Pancreas (tissue), 10 donors: ENCODE measurements around the gene CASZ1. TPM values are rescaled to one million over a fixed set of nuclear protein-coding genes. Genes with fewer than 3 reads are reported as not detected.

Source experiments
- ATAC-seq, 4 donors: fragments of 200-7000 bp; cut with Tn5 transposase; one replicate each; pipeline versions ENCODE4 v1.8.0 to v1.9.1; 2020; ENCODE audit warnings: mild to moderate bottlenecking in 4 of 4, moderate library complexity in 4 of 4
- DNase-seq, 6 donors: peaks; one replicate each; pipeline ENCODE4 v3.0.0-alpha.2; 2020
- FAIRE-seq: peaks from 2 replicates; lab custom pipeline; 2012; peaks lifted over from hg19 to GRCh38; lab: Jason Lieb, UNC
- H3K27ac ChIP-seq, 4 donors: fragments of 200-600 bp; sonication (generic); 1 replicate in 3 of 4; 2 replicates in 1 of 4; pipeline versions ENCODE4 v1.5.0 to v1.8.0; 2020
- H3K27me3 ChIP-seq, 4 donors: fragments of 200-600 bp; one replicate each; pipeline ENCODE4 v1.8.0; 2021
- H3K36me3 ChIP-seq, 3 donors: fragments of 200-600 bp; sonication (generic) in 1 of 3; one replicate each; pipeline versions ENCODE4 v1.5.0 to v1.8.0; 2020 to 2021
- H3K4me1 ChIP-seq, 3 donors: fragments of 200-600 bp; one replicate each; pipeline ENCODE4 v1.8.0; 2021
- H3K4me3 ChIP-seq, 4 donors: fragments of 200-600 bp; sonication (generic) in 2 of 4; one replicate each; pipeline versions ENCODE4 v1.5.0 to v1.8.0; 2020 to 2021
- H3K9me3 ChIP-seq, 4 donors: fragments of 200-600 bp; one replicate each; pipeline ENCODE4 v1.8.0; 2021
- CTCF ChIP-seq, 4 donors: fragments of 200-600 bp; sonication (generic) in 3 of 4; IDR thresholded peaks; one replicate each; pipeline versions ENCODE4 v1.5.0 to v1.8.0; 2021; ENCODE audit warnings: antibody characterized with exemption in 4 of 4
- WGBS, 2 donors: extraction: QIAGEN DNeasy Blood & Tissue Kit; methylation state at CpG; one replicate each; pipeline ENCODE4 v1.1.7; 2013; 5-methylcytosine and 5-hydroxymethylcytosine counted together
- intact Hi-C, 3 donors: fragments of 100-400 bp; cut with DNase I; formaldehyde crosslinking; loops; one replicate each; pipeline versions ENCODE4 v1.11.1 to v1.14.2; 2022
- polyA plus RNA-seq, 2 donors: library from polyadenylated mRNA; stranded (reverse); fragments of 200-250 nt; gene quantifications; one replicate each; pipeline ENCODE4 v1.2.3, GENCODE V29; 2013
- total RNA-seq, 6 donors: library from RNA; stranded (reverse); fragmentation: NEBNext Ultra II Directional in 4 of 6; extraction: Animal tissue kit (Norgen Biotek cat#: 25700) in 4 of 6; gene quantifications; one replicate each; pipeline versions ENCODE4 v1.2.1 to v1.2.4, GENCODE V29; 2021 to 2023
- donor health status: healthy with polysubstance abuse.
- donor health status: DM: no; HTN: no; CAD: no; lungs with moderate emphysema.
- donor health status: DM: no; HTN: no; CAD: no.
- donor health status: control.
- donor health status: control.
- donor health status: Bipolar disorder and iron deficiency.
- donor health status: DM: yes; HTN: yes; CAD: no.
- donor health status: DM: no; HTN: no; CAD: no.
- donor health status: DM: no; HTN: no; CAD: no.
- donor health status: DM: yes; HTN: yes; CAD: no.

CASZ1 gene
- total and polyA plus RNA-seq, 8 donors, result 6.7 to 18.9 (median 13.8) TPM

- TF ChIP-seq CTCF (IDR thresholded peaks at IDR 0.05), result no peak
- Histone ChIP-seq H3K27me3 (no peaks in the 10 kb centered on the region), H3K36me3 (no peaks in the 10 kb centered on the region), H3K4me3 (peak overlapping the region in 1 of 4 donors; percentile 14), H3K9me3 (no peaks in the 10 kb centered on the region), H3K27ac (peak overlapping the region; percentile 90 to 95 (median 92)), H3K4me1 (peaks cover 46 to 77% (median 71%) of the 10 kb centered on the region in 3 donors)
- peak; percentile 66 to 76 (median 71) for ATAC-seq
- intact Hi-C loops, result loop anchor here in 1 of 3 donors (10.0 kb wide), 2 partner anchors 99 to 171 kb away; no protein-coding TSS in a partner anchor
- FAIRE-seq, result no peak
- WGBS, 2 donors, result 6 to 11% methylated on average over 11 of the region's 11 CpGs
- peak in 4 of 6 donors; percentile 60 to 79 (median 71) for DNase-seq
These were observed 110.5 kb downstream of the CASZ1 start for GRCh38 chr1:10685808-10686403.

- peak overlapping the region in 1 of 4 donors; percentile 14 for H3K4me3 ChIP-seq
- ATAC-seq, result no peak
- H3K4me1 ChIP-seq, result peaks cover 46 to 72% (median 68%) of the 10 kb centered on the region in 3 donors
- H3K27me3 ChIP-seq, result no peaks in the 10 kb centered on the region
- H3K9me3 ChIP-seq, result no peaks in the 10 kb centered on the region
- WGBS, 2 donors, result 41 to 42% methylated on average over 15 of the region's 15 CpGs
- no peak for DNase-seq
- peak overlapping the region; percentile 90 to 95 (median 92) for H3K27ac ChIP-seq
- intact Hi-C loops, result loop anchor here in 1 of 3 donors (10.0 kb wide), 2 partner anchors 99 to 171 kb away; no protein-coding TSS in a partner anchor
- no peaks in the 10 kb centered on the region for H3K36me3 ChIP-seq
- no peak for TF ChIP-seq CTCF (IDR thresholded peaks at IDR 0.05)
- FAIRE-seq, result no peak
These were observed 111.1 kb downstream of the CASZ1 start for GRCh38 chr1:10685196-10685807.

GRCh38 chr1:10684221-10684620 is 112.2 kb downstream of the CASZ1 start:
- TF ChIP-seq CTCF (IDR thresholded peaks at IDR 0.05), result no peak
- intact Hi-C loops, result loop anchor here in 1 of 3 donors (10.0 kb wide), 2 partner anchors 101 to 169 kb away; no protein-coding TSS in a partner anchor
- Histone ChIP-seq H3K36me3 (no peaks in the 10 kb centered on the region), H3K27ac (no peak overlapping the region), H3K4me3 (no peak overlapping the region), H3K9me3 (no peaks in the 10 kb centered on the region), H3K27me3 (no peaks in the 10 kb centered on the region), H3K4me1 (peaks cover 42 to 61% (median 61%) of the 10 kb centered on the region in 3 donors)
- no peak for FAIRE-seq
- no peak for DNase-seq
- ATAC-seq, result no peak
- WGBS, 2 donors, result 92 to 94% methylated on average over 10 of the region's 10 CpGs

GRCh38 chr1:10682449-10683309 is 113.8 kb downstream of the CASZ1 start:
- TF ChIP-seq CTCF (IDR thresholded peaks at IDR 0.05), result no peak
- FAIRE-seq (no peak), DNase-seq (no peak), ATAC-seq (no peak)
- WGBS, 2 donors, result 47 to 53% methylated on average over 17 of the region's 17 CpGs
- no peaks in the 10 kb centered on the region for H3K36me3 ChIP-seq
- no peak overlapping the region for H3K4me3 ChIP-seq
- H3K4me1 ChIP-seq, result peaks cover 27 to 54% (median 48%) of the 10 kb centered on the region in 3 donors
- no peaks in the 10 kb centered on the region for H3K9me3 ChIP-seq
- intact Hi-C loops, result loop anchor here in 1 of 3 donors (10.0 kb wide), 2 partner anchors 102 to 168 kb away; no protein-coding TSS in a partner anchor
- peak overlapping the region in 3 of 4 donors; percentile 12 to 51 (median 28) for H3K27ac ChIP-seq
- H3K27me3 ChIP-seq, result no peaks in the 10 kb centered on the region
